Adrenal gland (tissue), 5 donors: ENCODE results near the gene ID1.

ENCODE experiments used
- POLR2A ChIP-seq, 2 donors: fragments of 450-650 bp; IDR thresholded peaks; one replicate each; pipeline ENCODE4 v1.6.1; 2017; ENCODE audit warnings: antibody characterized with exemption in 2 of 2, mild to moderate bottlenecking in 2 of 2, moderate library complexity in 1 of 2
- TF ChIP-seq, protein P1 (sequence below), 6 experiments: fragments of 450-650 bp in 4 of 6; fragments of 200-600 bp in 2 of 6; sonication (generic) in 1 of 6; IDR thresholded peaks; 1 replicate in 5 of 6; 2 replicates in 1 of 6; pipeline versions ENCODE4 v1.5.1 to v1.8.0; 2016 to 2021; ENCODE audit warnings: antibody characterized with exemption in 6 of 6, mild to moderate bottlenecking in 2 of 6, moderate library complexity in 1 of 6
- donor health status: DM: no; HTN: no; CAD: no.

DNA sequence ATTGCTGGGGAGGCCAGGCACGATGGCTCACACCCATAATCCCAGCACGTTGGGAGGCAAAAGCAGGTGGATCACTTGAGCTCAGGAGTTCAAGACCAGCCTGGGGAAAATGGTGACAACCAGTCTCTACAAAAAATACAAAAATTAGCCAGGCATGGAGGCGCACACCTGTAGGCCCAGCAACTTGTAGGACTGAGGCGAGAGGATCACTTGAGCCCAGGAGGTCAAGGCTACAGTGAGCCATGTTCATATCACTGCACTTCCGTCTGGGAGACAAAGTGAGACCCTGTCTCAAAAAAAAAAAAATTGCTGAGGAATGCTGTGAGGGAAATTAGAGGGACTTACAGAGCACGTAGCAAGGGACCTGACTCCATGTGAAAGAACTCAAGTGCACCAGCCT, 40.8 kb upstream of the ID1 start:
- no peak for TF ChIP-seq POLR2A (IDR thresholded peaks at IDR 0.05)
- TF ChIP-seq, protein P1, sequence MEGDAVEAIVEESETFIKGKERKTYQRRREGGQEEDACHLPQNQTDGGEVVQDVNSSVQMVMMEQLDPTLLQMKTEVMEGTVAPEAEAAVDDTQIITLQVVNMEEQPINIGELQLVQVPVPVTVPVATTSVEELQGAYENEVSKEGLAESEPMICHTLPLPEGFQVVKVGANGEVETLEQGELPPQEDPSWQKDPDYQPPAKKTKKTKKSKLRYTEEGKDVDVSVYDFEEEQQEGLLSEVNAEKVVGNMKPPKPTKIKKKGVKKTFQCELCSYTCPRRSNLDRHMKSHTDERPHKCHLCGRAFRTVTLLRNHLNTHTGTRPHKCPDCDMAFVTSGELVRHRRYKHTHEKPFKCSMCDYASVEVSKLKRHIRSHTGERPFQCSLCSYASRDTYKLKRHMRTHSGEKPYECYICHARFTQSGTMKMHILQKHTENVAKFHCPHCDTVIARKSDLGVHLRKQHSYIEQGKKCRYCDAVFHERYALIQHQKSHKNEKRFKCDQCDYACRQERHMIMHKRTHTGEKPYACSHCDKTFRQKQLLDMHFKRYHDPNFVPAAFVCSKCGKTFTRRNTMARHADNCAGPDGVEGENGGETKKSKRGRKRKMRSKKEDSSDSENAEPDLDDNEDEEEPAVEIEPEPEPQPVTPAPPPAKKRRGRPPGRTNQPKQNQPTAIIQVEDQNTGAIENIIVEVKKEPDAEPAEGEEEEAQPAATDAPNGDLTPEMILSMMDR (IDR thresholded peaks at IDR 0.05), result no peak
